PC-9 (cell line): ENCODE results near the gene GOLPH3.
"Not testable (repeated sequence)": the region's sequence is repeated elsewhere in the genome, so short reads cannot be mapped to it uniquely, and the experiment has no call there.

Source experiments
- CTCF ChIP-seq: fragments of 200-600 bp; sonication (generic); conservative IDR thresholded peaks from 2 replicates; pipeline ENCODE4 v1.6.1; 2017; ENCODE audit warnings: mixed run types, antibody characterized with exemption, mild to moderate bottlenecking, moderate library complexity
- EZH2 ChIP-seq: fragments of 200-600 bp; sonication (generic); IDR thresholded peaks from 2 replicates; pipeline ENCODE4 v1.8.0; 2017; ENCODE audit warnings: antibody characterized with exemption, low read depth

DNA sequence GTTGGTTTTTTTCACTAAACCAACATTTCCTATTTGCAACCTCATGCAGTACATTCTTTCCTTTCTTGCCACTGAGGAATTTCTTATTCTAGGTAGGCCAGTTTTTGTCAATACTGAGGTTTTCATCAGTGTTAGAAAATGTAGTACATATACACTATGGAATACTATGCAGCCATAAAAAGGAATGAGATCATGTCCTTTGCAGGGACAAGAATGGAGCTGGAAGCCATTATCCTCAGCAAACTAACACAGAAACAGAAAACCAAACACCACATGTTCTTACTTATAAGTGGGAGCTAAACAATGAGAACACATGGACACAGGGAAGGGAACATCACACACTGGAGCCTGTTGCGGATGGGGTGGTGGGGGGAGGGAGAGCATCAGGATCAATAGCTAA, 93.6 kb downstream of the GOLPH3 start:
- not testable (repeated sequence) for TF ChIP-seq CTCF, EZH2
